HepG2 (cell line): ENCODE measurements around the gene TMEM198. TPM values are rescaled to one million over a fixed set of nuclear protein-coding genes. Genes with fewer than 3 reads are reported as not detected.

Source experiments
- AGO2 ChIP-seq: fragments of 200-400 bp; formaldehyde crosslinking; optimal IDR thresholded peaks from 2 replicates; pipeline ENCODE3; 2017; ENCODE audit warnings: mild to moderate bottlenecking, low read depth, low read length, moderate library complexity
- AKAP8 ChIP-seq: sonication (generic); formaldehyde crosslinking; IDR thresholded peaks from 2 replicates; pipeline ENCODE4 v1.5.1; 2020; ENCODE audit warnings: mild to moderate bottlenecking, missing genetic modification reagents
- E2F2 ChIP-seq: sonication (generic); formaldehyde crosslinking; IDR thresholded peaks from 2 replicates; pipeline ENCODE4 v1.4.0; 2020; ENCODE audit warnings: missing genetic modification reagents, borderline replicate concordance
- FOXK1 ChIP-seq: sonication (generic); formaldehyde crosslinking; IDR thresholded peaks from 2 replicates; pipeline ENCODE4 v1.4.0; 2020; ENCODE audit warnings: low read depth, missing genetic modification reagents, borderline replicate concordance
- KAT7 ChIP-seq: IDR thresholded peaks from 2 replicates; pipeline ENCODE4 v1.6.1; 2018; ENCODE audit warnings: borderline replicate concordance, missing compliant biosample characterization
- MAZ ChIP-seq, 2 experiments: sonication (generic) in 1 of 2; formaldehyde crosslinking in 1 of 2; IDR thresholded peaks; 2 replicates each; pipeline versions ENCODE4 v1.5.0 to v1.6.1; 2012 to 2020; ENCODE audit warnings: low read depth in 2 of 2, mild to moderate bottlenecking in 2 of 2, borderline replicate concordance in 1 of 2, improper control_type of control experiment in 1 of 2, low read length in 1 of 2, missing genetic modification reagents in 1 of 2, moderate library complexity in 1 of 2
- NRL ChIP-seq: sonication (generic); formaldehyde crosslinking; IDR thresholded peaks from 2 replicates; pipeline ENCODE4 v1.5.0; 2020; ENCODE audit warnings: missing genetic modification reagents, mild to moderate bottlenecking, moderate library complexity, borderline replicate concordance
- POGZ ChIP-seq: sonication (generic); formaldehyde crosslinking; IDR thresholded peaks from 2 replicates; pipeline ENCODE4 v1.4.0; 2020; ENCODE audit warnings: mild to moderate bottlenecking, missing genetic modification reagents
- PRDM10 ChIP-seq: sonication (generic); formaldehyde crosslinking; IDR thresholded peaks from 2 replicates; pipeline ENCODE4 v1.4.0; 2020; ENCODE audit warnings: low read depth, missing genetic modification reagents
- RBAK ChIP-seq: sonication (generic); formaldehyde crosslinking; IDR thresholded peaks from 2 replicates; pipeline ENCODE4 v1.5.1; 2020; ENCODE audit warnings: mild to moderate bottlenecking, missing genetic modification reagents
- RBM22 ChIP-seq: fragments of 200-400 bp; formaldehyde crosslinking; optimal IDR thresholded peaks from 2 replicates; pipeline ENCODE3; 2017; ENCODE audit warnings: mild to moderate bottlenecking, low read length, moderate library complexity
- RFX1 ChIP-seq: fragments of 450-650 bp; IDR thresholded peaks from 2 replicates; pipeline ENCODE4 v1.6.1; 2017
- SMARCC2 ChIP-seq: fragments of 450-650 bp; IDR thresholded peaks from 2 replicates; pipeline ENCODE4 v1.6.1; 2017; ENCODE audit warnings: antibody characterized with exemption, mild to moderate bottlenecking
- SP5 ChIP-seq: IDR thresholded peaks from 2 replicates; pipeline ENCODE4 v1.6.1; 2016; ENCODE audit warnings: low read depth, borderline replicate concordance
- ZNF20 ChIP-seq: sonication (generic); formaldehyde crosslinking; IDR thresholded peaks from 2 replicates; pipeline ENCODE4 v1.4.0; 2020; ENCODE audit warnings: mild to moderate bottlenecking, moderate library complexity, missing genetic modification reagents
- ZNF33B ChIP-seq: sonication (generic); formaldehyde crosslinking; IDR thresholded peaks from 2 replicates; pipeline ENCODE4 v1.5.1; 2020; ENCODE audit warnings: mild to moderate bottlenecking, missing genetic modification reagents
- ZNF567 ChIP-seq: sonication (generic); formaldehyde crosslinking; IDR thresholded peaks from 2 replicates; pipeline ENCODE4 v1.8.1; 2023; ENCODE audit warnings: mild to moderate bottlenecking, missing genetic modification reagents, borderline replicate concordance
- ZNF740 ChIP-seq: sonication (generic); formaldehyde crosslinking; IDR thresholded peaks from 2 replicates; pipeline ENCODE4 v1.4.0; 2020; ENCODE audit warnings: missing genetic modification reagents
- ZNF790 ChIP-seq: sonication (generic); formaldehyde crosslinking; IDR thresholded peaks from 2 replicates; pipeline ENCODE4 v1.8.0; 2022; ENCODE audit warnings: missing genetic modification reagents, mild to moderate bottlenecking, borderline replicate concordance
- ZSCAN22 ChIP-seq: sonication (generic); formaldehyde crosslinking; IDR thresholded peaks from 2 replicates; pipeline ENCODE4 v1.4.0; 2020; ENCODE audit warnings: mild to moderate bottlenecking, missing genetic modification reagents
- ZSCAN30 ChIP-seq: sonication (generic); formaldehyde crosslinking; IDR thresholded peaks from 2 replicates; pipeline ENCODE4 v1.5.0; 2020; ENCODE audit warnings: mild to moderate bottlenecking, missing genetic modification reagents
- ZUFSP ChIP-seq: sonication (generic); formaldehyde crosslinking; IDR thresholded peaks from 2 replicates; pipeline ENCODE4 v1.9.0; 2021; ENCODE audit warnings: missing genetic modification reagents, mild to moderate bottlenecking, borderline replicate concordance
- polyA plus RNA-seq, 8 experiments: library from polyadenylated mRNA; depleted of rRNA in 3 of 8; stranded (reverse) in 7 of 8; unstranded in 1 of 8; fragments of >200 nt; fragmentation: Illumina TruSeq in 4 of 8; extraction: Trizol in 4 of 8; gene quantifications; 2 replicates each; pipeline versions ENCODE4 v1.2.1 to v1.2.3, GENCODE V29; 2011 to 2016; ENCODE audit warnings: low read depth in 4 of 8, missing spikeins in 1 of 8, mixed read lengths in 1 of 8; ENCODE audit not compliant: insufficient read depth in 1 of 8
- total RNA-seq, 5 experiments: library from RNA; depleted of rRNA; stranded (reverse); fragments of >200 nt; fragmentation: Illumina TruSeq; extraction: Trizol; gene quantifications; 2 replicates each; pipeline ENCODE4 v1.2.3, GENCODE V29; 2016; ENCODE audit warnings: low read depth in 1 of 5

Gene TMEM198
- total and polyA plus RNA-seq, 2 of the 13 experiments (the other 11 are each of a cell fraction or from before 2014, with no cell fraction given) = 17.3 to 23.5 TPM

DNA sequence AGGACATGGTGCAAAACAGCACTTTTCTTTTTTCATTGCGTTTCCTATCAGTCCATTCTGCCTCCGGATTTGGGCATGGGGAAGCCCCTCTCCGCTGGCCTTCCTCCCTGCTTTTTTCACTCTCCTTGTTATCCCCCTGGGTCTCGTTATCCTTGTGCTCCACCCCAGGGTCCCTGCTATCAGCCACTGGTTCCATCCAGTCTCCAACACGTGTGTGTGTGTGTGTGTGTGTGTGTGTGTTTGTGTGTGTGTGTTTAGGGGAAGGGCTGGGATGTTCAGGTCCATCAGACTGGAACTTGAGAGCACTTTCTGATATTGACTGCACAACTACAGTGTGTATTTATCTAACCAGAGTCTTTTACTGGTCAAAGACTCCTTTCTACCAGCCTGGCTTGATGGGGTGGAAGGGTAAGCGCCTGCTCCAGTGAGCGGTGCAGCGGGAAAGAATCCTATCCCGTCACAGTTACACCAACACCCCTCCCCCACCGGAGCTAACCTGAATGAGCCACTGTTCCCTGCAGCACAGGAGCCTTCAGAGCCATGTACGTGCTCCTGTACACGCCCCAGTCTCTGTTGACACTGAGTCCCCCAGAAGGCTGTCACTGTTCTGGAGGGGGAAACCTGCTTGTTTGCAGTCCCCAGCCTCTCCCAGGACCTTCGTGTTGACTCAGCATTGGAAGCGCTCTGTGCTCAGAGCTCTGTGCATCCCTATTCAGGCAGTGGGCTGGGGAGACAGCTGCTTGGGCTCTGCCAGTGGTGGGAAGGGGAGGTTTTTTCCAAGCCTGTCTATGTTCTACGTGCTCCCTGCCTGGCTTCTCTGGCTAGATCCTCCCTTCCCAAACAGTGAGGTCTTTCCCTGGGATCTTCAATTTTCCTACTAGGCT lies 32.9 kb downstream of the TMEM198 start (continued):
- TF ChIP-seq ZNF33B (CRISPR knock-in tag) (peak; percentile 38; the same call in 1 of the 2 replicates), KAT7 (peak; percentile 43; the same call in 1 of the 2 replicates), NRL (CRISPR knock-in tag) (peak; percentile 96), ZUFSP (CRISPR knock-in tag) (no peak), RFX1 (no peak), RBAK (CRISPR knock-in tag) (peak; percentile 78; the same call in 1 of the 2 replicates), ZNF20 (CRISPR knock-in tag) (no peak; the same call in 1 of the 2 replicates), ZSCAN22 (CRISPR knock-in tag) (peak; percentile 78; the same call in 1 of the 2 replicates), FOXK1 (CRISPR knock-in tag) (peak; percentile 92), RBM22 (no peak), AGO2 (no peak), AKAP8 (CRISPR knock-in tag) (peak; percentile 42; the same call in 1 of the 2 replicates), POGZ (peak; percentile 91), ZNF790 (peak; percentile 80; the same call in 1 of the 2 replicates), ZSCAN30 (CRISPR knock-in tag) (no peak), E2F2 (CRISPR knock-in tag) (peak; percentile 27; the same call in 1 of the 2 replicates), MAZ (IDR thresholded peaks at IDR 0.05; ENCODE audit: borderline replicate concordance, low read depth, low read length) (peak; percentile 57; the same call in 1 of the 2 replicates), MAZ (CRISPR knock-in tag; IDR thresholded peaks at IDR 0.05; ENCODE audit: low read depth) (peak; percentile 87), PRDM10 (peak; percentile 92), ZNF567 (no peak), SP5 (CRISPR knock-in tag) (peak; percentile 77), SMARCC2 (no peak), ZNF740 (0 out of 2 replicates have a peak, but pooled peaks have one; percentile 66)
